Astrocyte (in vitro differentiated cells and primary cell): Measurements from ENCODE around the gene JSRP1. TPM values are rescaled to one million over a fixed set of nuclear protein-coding genes. Genes with fewer than 3 reads are reported as not detected.

Experiments
- DNase-seq: peaks from one replicate; pipeline ENCODE4 v3.0.0-alpha.2; 2010; ENCODE audit warnings: low read depth
- FAIRE-seq: peaks from 2 replicates; lab custom pipeline; 2011; peaks lifted over from hg19 to GRCh38; lab: Jason Lieb, UNC
- H2AFZ ChIP-seq: 2 replicates; pipeline ENCODE4 v1.6.0; 2012; ENCODE audit warnings: low read depth, low read length, inconsistent platforms
- H3K27ac ChIP-seq: 2 replicates; pipeline ENCODE4 v1.5.1; 2011; ENCODE audit warnings: low read depth, low read length, inconsistent platforms
- H3K27me3 ChIP-seq: 2 replicates; pipeline ENCODE4 v1.6.0; 2011; ENCODE audit warnings: low read length, inconsistent platforms; ENCODE audit not compliant: insufficient read depth
- H3K36me3 ChIP-seq: 2 replicates; pipeline ENCODE4 v1.5.1; 2011; ENCODE audit warnings: low read length, inconsistent platforms; ENCODE audit not compliant: insufficient read depth
- H3K4me1 ChIP-seq: 2 replicates; pipeline ENCODE4 v1.5.1; 2011; ENCODE audit warnings: low read length, inconsistent platforms; ENCODE audit not compliant: insufficient read depth
- H3K4me2 ChIP-seq: 2 replicates; pipeline ENCODE4 v1.6.0; 2012; ENCODE audit warnings: low read length, inconsistent platforms
- H3K4me3 ChIP-seq: 2 replicates; pipeline ENCODE4 v1.5.1; 2011; ENCODE audit warnings: low read depth, mild to moderate bottlenecking, low read length, inconsistent platforms; ENCODE audit not compliant: insufficient read depth
- H3K79me2 ChIP-seq: 2 replicates; pipeline ENCODE4 v1.6.0; 2012; ENCODE audit warnings: mild to moderate bottlenecking, low read length, inconsistent platforms; ENCODE audit not compliant: insufficient read depth
- H3K9ac ChIP-seq: 2 replicates; pipeline ENCODE4 v1.6.0; 2012; ENCODE audit warnings: mild to moderate bottlenecking, low read length, inconsistent platforms
- H3K9me3 ChIP-seq: 2 replicates; pipeline ENCODE4 v1.5.1; 2012; ENCODE audit warnings: low read depth, mild to moderate bottlenecking, low read length, inconsistent platforms; ENCODE audit not compliant: insufficient read depth
- H4K20me1 ChIP-seq: 2 replicates; pipeline ENCODE4 v1.6.0; 2012; ENCODE audit warnings: low read length, inconsistent platforms; ENCODE audit not compliant: insufficient read depth
- H3K27ac Mint-ChIP-seq: one replicate; pipeline ENCODE4 v1.8.0; 2021; ENCODE audit warnings: mild to moderate bottlenecking, mixed read lengths; ENCODE audit not compliant: unreplicated experiment
- H3K27me3 Mint-ChIP-seq: one replicate; pipeline ENCODE4 v1.8.0; 2021; ENCODE audit warnings: low read depth, mixed read lengths; ENCODE audit not compliant: unreplicated experiment
- H3K36me3 Mint-ChIP-seq: one replicate; pipeline ENCODE4 v1.8.0; 2021; ENCODE audit warnings: low read depth, mixed read lengths; ENCODE audit not compliant: unreplicated experiment
- H3K4me1 Mint-ChIP-seq: one replicate; pipeline ENCODE4 v1.8.0; 2021; ENCODE audit warnings: low read depth, mixed read lengths; ENCODE audit not compliant: unreplicated experiment
- H3K4me3 Mint-ChIP-seq: one replicate; pipeline ENCODE4 v1.8.0; 2021; ENCODE audit warnings: mild to moderate bottlenecking, moderate library complexity, mixed read lengths; ENCODE audit not compliant: unreplicated experiment
- H3K9me3 Mint-ChIP-seq: one replicate; pipeline ENCODE4 v1.8.0; 2021; ENCODE audit warnings: mild to moderate bottlenecking, mixed read lengths; ENCODE audit not compliant: unreplicated experiment
- CTCF ChIP-seq: IDR thresholded peaks from 2 replicates; pipeline ENCODE4 v1.5.1; 2011; ENCODE audit warnings: low read depth, mild to moderate bottlenecking, inconsistent platforms, low read length, moderate library complexity; ENCODE audit not compliant: insufficient read depth
- EZH2 ChIP-seq: IDR thresholded peaks from 2 replicates; pipeline ENCODE4 v1.6.1; 2012; ENCODE audit warnings: mild to moderate bottlenecking, low read length, inconsistent platforms; ENCODE audit not compliant: insufficient read depth
- total RNA-seq: library from RNA; stranded (reverse); gene quantifications from 2 replicates; pipeline ENCODE4 v1.2.1, GENCODE V29; 2021

The JSRP1 gene
- total RNA-seq, 1 donor from 2014 or later: 0.36 TPM

DNA sequence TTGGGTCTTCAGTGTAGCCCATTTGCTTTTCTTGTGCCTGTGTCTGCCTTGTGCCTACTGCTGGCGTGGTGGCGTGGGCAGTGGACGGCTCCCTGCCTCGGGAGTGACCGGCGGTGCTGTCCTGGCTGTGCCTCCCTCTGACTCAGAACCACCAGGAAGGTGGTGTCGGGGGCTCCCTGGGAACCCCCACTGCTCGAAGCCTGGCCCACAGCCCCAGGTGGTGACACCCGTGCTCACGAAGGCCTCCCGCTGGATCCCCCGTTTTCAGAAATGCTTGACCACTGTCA is 12.1 kb downstream of the JSRP1 start:
- FAIRE-seq (no peak), DNase-seq (no peak)
- peaks cover 66% of the 10 kb centered on the region for H3K79me2 ChIP-seq
- Mint-ChIP-seq H3K4me3 (no peak overlapping the region), H3K27me3 (no peaks in the 10 kb centered on the region), H3K9me3 (no peaks in the 10 kb centered on the region), H3K36me3 (peaks cover 6% of the 10 kb centered on the region), H3K27ac (peak overlapping the region; percentile 26), H3K4me1 (peaks cover 22% of the 10 kb centered on the region)
- H3K27me3 ChIP-seq: no peaks in the 10 kb centered on the region
- TF ChIP-seq EZH2 (no peak), CTCF (no peak)
- H4K20me1 ChIP-seq: peaks cover 96% of the 10 kb centered on the region
- H3K4me1 ChIP-seq: peaks cover 32% of the 10 kb centered on the region
- H3K27ac ChIP-seq: no peak overlapping the region
- H3K4me2 ChIP-seq: no peak overlapping the region
- no peak overlapping the region for H3K4me3 ChIP-seq
- H3K36me3 ChIP-seq: peaks cover 14% of the 10 kb centered on the region
- no peak overlapping the region for H2AFZ ChIP-seq
- no peaks in the 10 kb centered on the region for H3K9me3 ChIP-seq
- H3K9ac ChIP-seq: no peak overlapping the region

DNA sequence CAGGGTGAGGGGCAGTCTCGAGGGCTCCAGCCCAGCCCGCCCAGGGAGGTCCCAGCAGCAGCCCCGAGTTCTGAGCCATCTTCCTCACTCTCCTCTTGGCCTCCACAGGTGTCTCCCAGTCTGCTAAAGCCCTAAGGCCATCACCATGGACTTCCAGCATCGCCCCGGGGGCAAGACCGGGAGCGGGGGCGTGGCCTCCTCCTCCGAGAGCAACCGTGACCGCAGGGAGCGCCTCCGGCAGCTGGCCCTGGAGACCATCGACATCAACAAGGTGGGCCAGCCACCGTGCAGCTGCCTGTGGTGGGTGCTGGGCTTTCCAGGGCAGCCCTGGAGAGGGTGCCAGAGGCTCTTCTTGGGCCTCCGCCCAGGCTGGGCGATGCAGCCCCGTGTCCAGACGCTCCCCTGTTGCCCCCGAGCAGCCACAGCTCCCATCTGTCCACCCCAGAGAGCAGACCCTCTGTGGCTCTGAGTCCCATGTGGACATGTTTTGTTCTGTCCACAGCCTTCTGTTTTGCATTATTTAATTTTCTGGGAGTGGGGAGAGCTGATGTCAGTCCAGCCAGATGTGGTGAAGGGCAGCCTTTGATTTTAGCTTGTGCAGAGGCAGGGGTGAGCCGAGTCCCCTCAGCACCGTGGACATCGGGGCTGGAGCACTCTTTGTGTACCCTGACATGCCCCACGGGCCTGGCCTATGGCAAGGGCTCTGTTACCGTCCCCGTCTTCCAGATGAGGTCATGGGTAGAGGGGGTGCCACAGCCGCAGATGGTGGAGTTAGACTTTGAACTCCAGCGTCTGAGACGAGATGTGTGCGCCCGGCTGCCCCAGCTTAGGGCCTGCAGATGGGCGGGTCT is 12.7 kb downstream of the JSRP1 start:
- peaks cover 38% of the 10 kb centered on the region for H3K4me1 ChIP-seq
- FAIRE-seq: no peak
- no peak overlapping the region for H3K4me3 ChIP-seq
- peaks cover 72% of the 10 kb centered on the region for H3K79me2 ChIP-seq
- Mint-ChIP-seq H3K4me1 (peaks cover 27% of the 10 kb centered on the region), H3K9me3 (no peaks in the 10 kb centered on the region), H3K27me3 (no peaks in the 10 kb centered on the region), H3K4me3 (no peak overlapping the region), H3K27ac (peak overlapping the region; percentile 26), H3K36me3 (peaks cover 6% of the 10 kb centered on the region)
- H3K27ac ChIP-seq: no peak overlapping the region
- no peaks in the 10 kb centered on the region for H3K9me3 ChIP-seq
- H2AFZ ChIP-seq: no peak overlapping the region
- H3K4me2 ChIP-seq: no peak overlapping the region
- peaks cover 96% of the 10 kb centered on the region for H4K20me1 ChIP-seq
- H3K9ac ChIP-seq: no peak overlapping the region
- DNase-seq: no peak
- H3K27me3 ChIP-seq: no peaks in the 10 kb centered on the region
- TF ChIP-seq EZH2 (no peak), CTCF (no peak)
- H3K36me3 ChIP-seq: peaks cover 16% of the 10 kb centered on the region

DNA sequence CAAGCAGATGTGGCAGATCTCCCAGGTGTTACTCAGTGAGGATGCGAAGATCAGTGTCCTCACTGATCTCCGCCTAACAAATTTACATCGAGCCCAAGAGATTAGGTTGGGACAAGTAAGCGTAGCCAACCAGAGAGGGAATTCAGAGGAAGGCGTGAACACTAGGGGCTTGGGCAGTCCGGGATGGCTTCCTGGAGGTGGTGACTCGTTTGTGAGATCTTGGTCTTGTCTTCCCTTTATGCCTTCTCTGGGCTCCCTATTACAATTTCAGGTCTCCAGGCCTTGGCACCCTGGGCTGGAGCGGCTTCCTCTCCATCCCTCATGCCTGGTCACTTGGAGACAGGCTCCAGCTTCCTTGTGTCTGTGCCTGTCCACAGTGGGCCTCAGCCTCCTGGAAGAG is 13.4 kb downstream of the JSRP1 start:
- H3K27ac ChIP-seq: no peak overlapping the region
- H3K36me3 Mint-ChIP-seq: peaks cover 6% of the 10 kb centered on the region
- H3K36me3 ChIP-seq: peaks cover 19% of the 10 kb centered on the region
- H3K9me3 Mint-ChIP-seq: no peaks in the 10 kb centered on the region
- no peak overlapping the region for H2AFZ ChIP-seq
- H3K79me2 ChIP-seq: peaks cover 78% of the 10 kb centered on the region
- no peak overlapping the region for H3K9ac ChIP-seq
- H3K27ac Mint-ChIP-seq: no peak overlapping the region
- H3K4me2 ChIP-seq: no peak overlapping the region
- peaks cover 45% of the 10 kb centered on the region for H3K4me1 ChIP-seq
- no peak overlapping the region for H3K4me3 ChIP-seq
- DNase-seq (no peak), FAIRE-seq (no peak)
- H3K27me3 ChIP-seq: no peaks in the 10 kb centered on the region
- no peak for TF ChIP-seq CTCF
- TF ChIP-seq EZH2: no peak
- no peak overlapping the region for H3K4me3 Mint-ChIP-seq
- H3K9me3 ChIP-seq: no peaks in the 10 kb centered on the region
- peaks cover 100% of the 10 kb centered on the region for H4K20me1 ChIP-seq
- peaks cover 32% of the 10 kb centered on the region for H3K4me1 Mint-ChIP-seq
- H3K27me3 Mint-ChIP-seq: no peaks in the 10 kb centered on the region
